ENCODE results near the gene OR2J2. TPM values are rescaled to one million over a fixed set of nuclear protein-coding genes. Genes with fewer than 3 reads are reported as not detected.
"Not testable (repeated sequence)": the region's sequence is repeated elsewhere in the genome, so short reads cannot be mapped to it uniquely, and the experiment has no call there.

OR2J2 gene
- not detected for polyA plus RNA-seq (2012; ENCODE audit: insufficient read depth, insufficient read length, low read depth)

DNA sequence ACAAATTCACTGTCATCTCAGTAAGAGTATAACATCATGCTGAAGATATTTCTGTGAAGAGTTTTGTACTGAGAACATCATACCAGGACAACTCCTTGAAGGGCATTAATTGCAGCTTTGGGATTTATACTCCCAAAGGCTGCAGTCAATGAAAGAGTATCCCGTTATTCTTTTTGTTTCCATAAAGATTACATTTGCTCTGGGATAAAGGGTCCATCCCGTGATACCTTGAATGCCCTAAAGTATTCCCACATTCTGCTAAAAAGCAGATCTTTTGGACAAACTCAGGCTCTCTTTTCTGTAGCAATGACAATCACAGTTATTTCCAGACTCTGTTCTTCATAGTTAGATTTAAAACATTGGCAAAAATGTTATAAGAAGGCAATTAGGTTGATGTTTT, at the start of gene OR2J2:
Gene OR2J2 (plus strand): TSS at position 301 of the 400 bp plus-strand sequence. CDS start 2,729 bp downstream, outside the sequence.
- not testable (repeated sequence) for DNase-seq, H3K36me3 ChIP-seq

DNA sequence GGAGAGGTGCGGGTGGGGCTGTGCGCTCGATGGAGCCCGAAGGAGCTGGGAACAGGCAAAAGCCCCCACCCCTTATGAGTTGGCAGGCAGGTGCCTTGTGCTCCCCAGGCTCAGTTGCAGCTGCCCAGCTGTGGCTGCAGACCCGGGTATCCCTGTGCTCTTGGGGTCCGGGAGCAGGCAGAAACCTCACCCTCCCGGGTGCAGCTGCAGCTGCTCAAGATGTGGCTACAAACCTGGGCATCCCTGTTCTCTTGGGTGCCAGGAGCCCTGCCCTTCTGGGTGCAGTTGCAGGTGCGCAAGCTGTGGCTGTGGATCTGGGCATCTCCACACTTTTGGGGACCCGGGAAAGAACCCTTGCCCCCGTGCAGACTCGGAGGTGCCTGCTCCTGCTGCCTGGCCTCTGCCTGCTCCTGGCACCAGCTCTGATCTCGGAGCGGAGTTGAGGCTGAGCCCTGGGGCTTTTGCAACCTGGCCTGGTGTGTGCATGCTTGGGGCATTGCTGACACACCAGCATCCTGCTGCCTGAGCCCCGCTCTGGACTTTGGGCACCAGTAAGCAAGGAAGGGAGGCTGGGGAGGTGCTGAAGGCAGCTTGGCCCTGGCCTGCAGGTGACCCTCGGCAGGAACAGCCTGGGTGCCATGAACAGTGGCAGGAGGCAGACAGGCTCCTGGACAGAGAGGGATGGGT, 41.2 kb upstream of the OR2J2 start:
- Histone ChIP-seq H3K9me3 (no peaks in the 10 kb centered on the region), H3K27me3 (peaks cover 10% of the 10 kb centered on the region; the same call in 1 of the 2 replicates), H3K4me1 (no peaks in the 10 kb centered on the region), H3K4me3 (ENCODE audit: low read depth, low read length) (no peak overlapping the region), H3K36me3 (no peaks in the 10 kb centered on the region)
- TF ChIP-seq CTCF (IDR thresholded peaks at IDR 0.05; ENCODE audit: low read depth, low read length) = no peak
- no peak for DNase-seq

More for the DNA sequence above, at the start of gene OR2J2:
- H3K4me1 ChIP-seq; H3K9me3 ChIP-seq; H3K4me3 ChIP-seq (ENCODE audit: low read depth, low read length); H3K27me3 ChIP-seq: not testable (repeated sequence)

- Histone ChIP-seq H3K36me3 (no peaks in the 10 kb centered on the region), H3K4me3 (ENCODE audit: low read depth, low read length) (no peak overlapping the region), H3K4me1 (no peaks in the 10 kb centered on the region), H3K9me3 (no peaks in the 10 kb centered on the region), H3K27me3 (peaks cover 10% of the 10 kb centered on the region; the same call in 1 of the 2 replicates)
- TF ChIP-seq CTCF (IDR thresholded peaks at IDR 0.05; ENCODE audit: low read depth, low read length) = no peak
- no peak for DNase-seq
Measured at GRCh38 chr6:29130644-29131043, 40.1 kb upstream of the OR2J2 start.

GRCh38 chr6:29131691-29132090, 39.0 kb upstream of the OR2J2 start:
- TF ChIP-seq CTCF (IDR thresholded peaks at IDR 0.05; ENCODE audit: low read depth, low read length) = no peak
- no peaks in the 10 kb centered on the region for H3K36me3 ChIP-seq
- no peaks in the 10 kb centered on the region for H3K9me3 ChIP-seq
- no peaks in the 10 kb centered on the region for H3K4me1 ChIP-seq
- H3K27me3 ChIP-seq = peaks cover 10% of the 10 kb centered on the region; the same call in 1 of the 2 replicates
- no peak for DNase-seq
- H3K4me3 ChIP-seq (ENCODE audit: low read depth, low read length) = no peak overlapping the region

DNA sequence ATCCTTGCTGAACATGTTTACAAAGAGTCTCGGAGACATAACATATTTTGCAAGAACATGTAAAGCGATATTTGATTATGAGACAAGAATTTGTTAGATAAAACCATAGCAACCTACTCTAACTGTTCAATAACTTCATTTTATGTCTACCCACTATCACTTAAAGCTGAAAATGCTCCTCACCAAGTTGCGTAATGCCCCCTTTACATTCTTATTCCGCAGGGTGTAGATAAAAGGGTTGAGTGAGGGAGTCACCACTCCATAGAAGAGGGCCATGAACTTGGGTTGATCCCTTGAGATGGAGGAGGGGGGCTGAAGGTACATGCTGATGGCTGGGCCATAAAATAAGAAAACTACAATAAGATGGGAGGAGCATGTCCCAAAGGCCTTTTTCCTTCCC, 33.0 kb upstream of the OR2J2 start:
- TF ChIP-seq CTCF (IDR thresholded peaks at IDR 0.05; ENCODE audit: low read depth, low read length) = no peak
- Histone ChIP-seq H3K36me3 (no peaks in the 10 kb centered on the region), H3K4me3 (ENCODE audit: low read depth, low read length) (no peak overlapping the region), H3K4me1 (no peaks in the 10 kb centered on the region), H3K9me3 (no peaks in the 10 kb centered on the region), H3K27me3 (no peaks in the 10 kb centered on the region)
- no peak for DNase-seq

DNA sequence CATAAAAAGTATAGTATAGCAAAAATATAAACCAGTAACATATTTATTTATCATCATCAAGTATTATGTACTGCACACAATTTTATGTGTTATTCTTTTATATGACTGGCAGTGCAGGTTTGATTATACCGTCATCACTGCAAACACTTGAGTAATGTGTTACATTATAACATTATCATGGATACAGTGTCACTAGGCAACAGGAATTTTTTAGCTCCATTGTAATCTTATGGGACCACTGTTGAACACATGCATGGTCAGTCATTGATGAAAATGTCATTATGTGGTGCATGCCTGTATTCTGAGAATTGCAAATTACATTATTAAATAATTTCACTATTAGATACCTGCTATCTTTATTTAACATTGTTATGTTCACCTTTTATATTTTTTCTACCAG, 29.1 kb upstream of the OR2J2 start:
- no peak overlapping the region for H3K4me3 ChIP-seq (ENCODE audit: low read depth, low read length)
- H3K4me1 ChIP-seq = no peaks in the 10 kb centered on the region
- H3K36me3 ChIP-seq = no peaks in the 10 kb centered on the region
- H3K27me3 ChIP-seq = no peaks in the 10 kb centered on the region
- no peak for DNase-seq
- no peak for TF ChIP-seq CTCF (IDR thresholded peaks at IDR 0.05; ENCODE audit: low read depth, low read length)
- no peaks in the 10 kb centered on the region for H3K9me3 ChIP-seq
